GM21737 (cell line): ENCODE results near the gene RBM25.
"Not testable (repeated sequence)": the region's sequence is repeated elsewhere in the genome, so short reads cannot be mapped to it uniquely, and the experiment has no call there.

Source experiments
- ATAC-seq: cut with Tn5 transposase; IDR thresholded peaks from one replicate; pipeline ENCODE4 v1.9.1; 2021; ENCODE audit warnings: mild to moderate bottlenecking, moderate library complexity; ENCODE audit not compliant: unreplicated experiment

RBM25 gene

DNA sequence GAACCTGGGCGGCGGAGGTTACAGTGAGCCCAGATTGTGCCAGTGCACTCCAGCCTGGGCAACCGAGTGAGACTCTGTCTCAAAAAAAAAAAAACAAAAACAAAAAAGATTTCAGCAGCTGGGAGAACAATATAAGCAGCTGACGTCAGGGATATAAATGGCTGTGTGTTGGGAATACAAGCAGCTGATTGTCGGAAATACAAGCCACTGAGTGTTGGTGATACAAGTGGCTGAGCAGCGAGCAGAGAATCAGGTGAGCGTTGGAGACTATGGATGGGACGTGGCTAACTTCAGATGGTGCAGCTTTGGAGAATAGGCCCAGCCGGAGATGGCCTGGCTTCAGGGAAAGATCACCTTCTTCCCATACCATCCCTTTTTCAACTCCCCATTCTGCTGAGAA, 109.9 kb downstream of the RBM25 start:
- no peak for ATAC-seq

GRCh38 chr14:73168691-73169090, 110.4 kb downstream of the RBM25 start:
- ATAC-seq, result no peak

DNA sequence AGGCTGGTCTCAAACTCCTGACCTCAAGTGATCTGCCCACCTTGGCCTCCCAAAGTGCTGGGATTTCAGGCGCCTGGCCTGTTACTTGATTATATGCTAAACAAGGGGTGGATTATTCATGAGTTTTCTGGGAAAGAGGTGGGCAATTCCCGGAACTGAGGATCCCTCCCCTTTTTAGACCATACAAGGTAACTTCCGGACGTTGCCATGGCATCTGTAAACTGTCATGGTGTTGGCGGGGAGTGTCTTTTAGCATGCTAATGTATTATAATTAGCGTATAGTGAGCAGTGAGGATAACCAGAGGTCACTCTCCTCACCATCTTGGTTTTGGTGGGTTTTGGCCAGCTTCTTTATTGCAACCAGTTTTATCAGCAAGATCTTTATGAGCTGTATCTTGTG, 111.5 kb downstream of the RBM25 start:
- ATAC-seq, result not testable (repeated sequence)

- no peak for ATAC-seq
These were observed 112.4 kb downstream of the RBM25 start for GRCh38 chr14:73170686-73171085.

DNA sequence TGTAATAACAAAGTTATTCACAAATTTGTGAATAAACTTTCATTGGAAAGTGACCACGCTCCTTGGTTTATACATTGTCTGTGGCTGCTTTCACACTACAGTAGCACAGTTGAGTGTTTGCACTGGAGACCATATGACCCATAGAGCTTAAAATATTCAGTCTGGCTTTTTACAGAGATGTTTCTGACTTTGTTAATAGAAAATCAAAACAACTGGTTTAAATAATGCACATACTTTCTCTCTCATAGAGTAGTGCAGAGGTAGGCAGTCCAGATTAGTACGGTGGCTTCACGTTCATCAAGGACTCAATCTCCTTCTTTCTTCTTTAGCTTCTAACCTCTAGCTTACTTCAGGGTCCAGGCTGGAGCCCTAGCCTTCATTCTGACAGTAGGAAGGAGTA, 114.2 kb downstream of the RBM25 start:
- no peak for ATAC-seq

- ATAC-seq, result no peak
These were observed 114.9 kb downstream of the RBM25 start for GRCh38 chr14:73173092-73173735.
